ENCODE results near the gene SLC43A2. TPM values are rescaled to one million over a fixed set of nuclear protein-coding genes. Genes with fewer than 3 reads are reported as not detected.
A peak's percentile ranks its signal among the peaks of the same experiment; 100 is the strongest.

Gene SLC43A2
- total and polyA plus RNA-seq, 2 of the 13 experiments (the other 11 are each of a cell fraction or from before 2014, with no cell fraction given) = 7.3 to 20.0 TPM

GRCh38 chr17:1629504-1630310 lies 1.1 kb upstream of the SLC43A2 start (continued):
- TF ChIP-seq SP1 (IDR thresholded peaks at IDR 0.05) (no peak), SP1 (CRISPR knock-in tag; IDR thresholded peaks at IDR 0.05) (0 out of 2 replicates have a peak, but pooled peaks have one; percentile 30)

GRCh38 chr17:1628856-1629503 lies 346 bp upstream of the SLC43A2 start:
- peaks cover 0 to 2% of the 10 kb centered on the region in 2 experiments; a peak in 1 of 5 replicates for H3K27me3 ChIP-seq (ENCODE audit: control insufficient read depth in 1 of 2, insufficient read depth in 2 of 2, low read length in 2 of 2)
- CTCF ChIA-PET (ENCODE audit: low intra/inter-chr PET ratio, low total read pairs) = interaction anchor here (1.7 to 3.6 kb wide), 2 partner anchors 54 to 58 kb away, joined by 4 to 55 read pairs; no protein-coding TSS in a partner anchor
- H3K4me1 ChIP-seq (ENCODE audit: insufficient read depth, low read length) = peaks cover 40% of the 10 kb centered on the region
- no peaks in the 10 kb centered on the region for H3K9me3 ChIP-seq (ENCODE audit: low read length)
- H4K20me1 ChIP-seq (ENCODE audit: insufficient read depth, low read length) = no peaks in the 10 kb centered on the region
- peak overlapping the region; percentile 53; the same call in 1 of the 2 replicates for H3K9ac ChIP-seq (ENCODE audit: insufficient read depth, low read depth, low read length)
- DNase-seq (ENCODE audit: low spot score) (peak; percentile 91), ATAC-seq (peak; percentile 85), FAIRE-seq (no peak)
- no peak overlapping the region for H2AFZ ChIP-seq (ENCODE audit: low read length)
- intact Hi-C loops (cut with micrococcal nuclease; ENCODE audit: unreplicated experiment) = loop anchor here (1.0 kb wide), 1 partner anchor 55 kb away; no protein-coding TSS in a partner anchor
- peak overlapping the region; percentile 99 for H3K4me2 ChIP-seq (ENCODE audit: low read depth, low read length)
- H3K79me2 ChIP-seq (ENCODE audit: insufficient read depth, low read length) = no peaks in the 10 kb centered on the region
- H3K27ac ChIP-seq (ENCODE audit: extremely low read length, insufficient read depth, low read length) = peak overlapping the region; percentile 71
- H3K4me3 ChIP-seq (replicated peaks in 1 of 3; ENCODE audit: insufficient read depth in 1 of 3, low read depth in 2 of 3, low read length in 3 of 3) = peak overlapping the region; percentile 62 to 93 (median 90)
- H3K36me3 ChIP-seq (replicated peaks in 1 of 2; ENCODE audit: control insufficient read depth in 1 of 2, insufficient read depth in 2 of 2, low read length in 2 of 2) = peaks cover 0 to 2% of the 10 kb centered on the region in 2 experiments; a peak in 1 of 5 replicates
- POLR2A ChIA-PET = interaction anchor here (0.6 to 3.2 kb wide), 14 partner anchors 12 to 425 kb away, joined by 3 to 27 read pairs (median 4); partner anchors contain the start of genes INPP5K and RILP
- in situ Hi-C loops (cut with HindIII; ENCODE audit: extremely low pct_ligation_motif_present, low pct_unique_long_range_greater_than_20kb) = loop anchor here (5.0 kb wide), 1 partner anchor 52 kb away; no protein-coding TSS in a partner anchor
- BruUV-seq (replicated peaks) = no TSS peak
- WGBS (ENCODE audit: low lambda C conversion rate) = 2% methylated on average over 32 of the region's 77 CpGs
- TF ChIP-seq PITX1 (CRISPR knock-in tag; IDR thresholded peaks at IDR 0.05) (no peak), ZBTB10 (CRISPR knock-in tag; IDR thresholded peaks at IDR 0.05; ENCODE audit: borderline replicate concordance) (no peak), REL (CRISPR knock-in tag; conservative IDR thresholded peaks at IDR 0.05) (no peak), MIXL1 (CRISPR knock-in tag; IDR thresholded peaks at IDR 0.05) (no peak), TSC22D2 (CRISPR knock-in tag; IDR thresholded peaks at IDR 0.05; ENCODE audit: borderline replicate concordance) (no peak), ZNF335 (CRISPR knock-in tag; IDR thresholded peaks at IDR 0.05) (no peak), MEIS1 (CRISPR knock-in tag; IDR thresholded peaks at IDR 0.05; ENCODE audit: borderline replicate concordance) (no peak), YEATS4 (CRISPR knock-in tag; IDR thresholded peaks at IDR 0.05; ENCODE audit: borderline replicate concordance) (no peak; the same call in 1 of the 2 replicates), HCFC1 (IDR thresholded peaks at IDR 0.05; ENCODE audit: low read depth, low read length) (no peak), FOXK2 (IDR thresholded peaks at IDR 0.05) (no peak), BRD4 (CRISPR knock-in tag; IDR thresholded peaks at IDR 0.05) (0 out of 2 replicates have a peak, but pooled peaks have one; percentile 22)
- TF ChIP-seq, protein P1, sequence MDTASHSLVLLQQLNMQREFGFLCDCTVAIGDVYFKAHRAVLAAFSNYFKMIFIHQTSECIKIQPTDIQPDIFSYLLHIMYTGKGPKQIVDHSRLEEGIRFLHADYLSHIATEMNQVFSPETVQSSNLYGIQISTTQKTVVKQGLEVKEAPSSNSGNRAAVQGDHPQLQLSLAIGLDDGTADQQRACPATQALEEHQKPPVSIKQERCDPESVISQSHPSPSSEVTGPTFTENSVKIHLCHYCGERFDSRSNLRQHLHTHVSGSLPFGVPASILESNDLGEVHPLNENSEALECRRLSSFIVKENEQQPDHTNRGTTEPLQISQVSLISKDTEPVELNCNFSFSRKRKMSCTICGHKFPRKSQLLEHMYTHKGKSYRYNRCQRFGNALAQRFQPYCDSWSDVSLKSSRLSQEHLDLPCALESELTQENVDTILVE (CRISPR knock-in tag; IDR thresholded peaks at IDR 0.05) = peak; percentile 76
- TF ChIP-seq, protein P2, sequence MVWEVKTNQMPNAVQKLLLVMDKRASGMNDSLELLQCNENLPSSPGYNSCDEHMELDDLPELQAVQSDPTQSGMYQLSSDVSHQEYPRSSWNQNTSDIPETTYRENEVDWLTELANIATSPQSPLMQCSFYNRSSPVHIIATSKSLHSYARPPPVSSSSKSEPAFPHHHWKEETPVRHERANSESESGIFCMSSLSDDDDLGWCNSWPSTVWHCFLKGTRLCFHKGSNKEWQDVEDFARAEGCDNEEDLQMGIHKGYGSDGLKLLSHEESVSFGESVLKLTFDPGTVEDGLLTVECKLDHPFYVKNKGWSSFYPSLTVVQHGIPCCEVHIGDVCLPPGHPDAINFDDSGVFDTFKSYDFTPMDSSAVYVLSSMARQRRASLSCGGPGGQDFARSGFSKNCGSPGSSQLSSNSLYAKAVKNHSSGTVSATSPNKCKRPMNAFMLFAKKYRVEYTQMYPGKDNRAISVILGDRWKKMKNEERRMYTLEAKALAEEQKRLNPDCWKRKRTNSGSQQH (CRISPR knock-in tag; IDR thresholded peaks at IDR 0.05; ENCODE audit: low read depth) = no peak

Measured in HepG2 (cell line).